HEK293 (cell line): ENCODE results near the gene EIF4B.

ENCODE experiments used
- ELK4 ChIP-seq: IDR thresholded peaks from 2 replicates; pipeline ENCODE4 v1.6.1; 2011; ENCODE audit warnings: mild to moderate bottlenecking, low read depth, low read length, borderline replicate concordance
- KLF8 ChIP-seq: fragments of 450-650 bp; formaldehyde crosslinking; IDR thresholded peaks from 2 replicates; pipeline ENCODE4 v1.5.1; 2016; ENCODE audit warnings: missing biosample characterization, missing genetic modification characterization
- MZF1 ChIP-seq: fragments of 450-650 bp; formaldehyde crosslinking; IDR thresholded peaks from 2 replicates; pipeline ENCODE4 v1.5.1; 2017; ENCODE audit warnings: missing biosample characterization, missing genetic modification characterization, borderline replicate concordance
- SCRT2 ChIP-seq: fragments of 450-650 bp; formaldehyde crosslinking; IDR thresholded peaks from 2 replicates; pipeline ENCODE4 v1.5.1; 2016; ENCODE audit warnings: missing biosample characterization, missing genetic modification characterization
- SP3 ChIP-seq: fragments of 450-650 bp; formaldehyde crosslinking; IDR thresholded peaks from 2 replicates; pipeline ENCODE4 v1.5.1; 2016; ENCODE audit warnings: missing biosample characterization, missing genetic modification characterization
- ZBTB1 ChIP-seq: fragments of 450-650 bp; formaldehyde crosslinking; IDR thresholded peaks from 2 replicates; pipeline ENCODE4 v1.5.1; 2016; ENCODE audit warnings: missing biosample characterization, missing genetic modification characterization
- ZBTB17 ChIP-seq: fragments of 450-650 bp; formaldehyde crosslinking; IDR thresholded peaks from 2 replicates; pipeline ENCODE4 v1.5.1; 2016; ENCODE audit warnings: missing biosample characterization, missing genetic modification characterization
- ZBTB20 ChIP-seq: fragments of 450-650 bp; formaldehyde crosslinking; IDR thresholded peaks from 2 replicates; pipeline ENCODE4 v1.5.1; 2016; ENCODE audit warnings: missing biosample characterization, missing genetic modification characterization
- ZFP37 ChIP-seq: fragments of 450-650 bp; formaldehyde crosslinking; IDR thresholded peaks from 2 replicates; pipeline ENCODE4 v1.5.1; 2016; ENCODE audit warnings: missing biosample characterization, missing genetic modification characterization
- ZNF10 ChIP-seq: fragments of 450-650 bp; formaldehyde crosslinking; IDR thresholded peaks from 2 replicates; pipeline ENCODE4 v1.5.1; 2017; ENCODE audit warnings: missing biosample characterization, missing genetic modification characterization
- ZNF112 ChIP-seq: fragments of 450-650 bp; formaldehyde crosslinking; IDR thresholded peaks from 2 replicates; pipeline ENCODE4 v1.5.0; 2017; ENCODE audit warnings: missing biosample characterization, missing genetic modification characterization
- ZNF146 ChIP-seq: fragments of 450-650 bp; formaldehyde crosslinking; IDR thresholded peaks from 2 replicates; pipeline ENCODE4 v1.5.1; 2016; ENCODE audit warnings: missing biosample characterization, missing genetic modification characterization
- ZNF280D ChIP-seq: fragments of 450-650 bp; formaldehyde crosslinking; IDR thresholded peaks from 2 replicates; pipeline ENCODE4 v1.5.1; 2016; ENCODE audit warnings: missing biosample characterization, missing genetic modification characterization
- ZNF324 ChIP-seq: fragments of 450-650 bp; formaldehyde crosslinking; IDR thresholded peaks from 2 replicates; pipeline ENCODE4 v1.5.1; 2016; ENCODE audit warnings: missing biosample characterization, missing genetic modification characterization
- ZNF37A ChIP-seq: fragments of 450-650 bp; IDR thresholded peaks from 2 replicates; pipeline ENCODE4 v1.5.1; 2018; ENCODE audit warnings: missing biosample characterization, missing genetic modification characterization
- ZNF391 ChIP-seq: fragments of 450-650 bp; formaldehyde crosslinking; IDR thresholded peaks from 2 replicates; pipeline ENCODE4 v1.5.1; 2016; ENCODE audit warnings: low read depth, missing biosample characterization, missing genetic modification characterization, borderline replicate concordance
- ZNF416 ChIP-seq: fragments of 450-650 bp; formaldehyde crosslinking; IDR thresholded peaks from 2 replicates; pipeline ENCODE4 v1.5.1; 2016; ENCODE audit warnings: missing biosample characterization, missing genetic modification characterization
- ZNF513 ChIP-seq: fragments of 450-650 bp; IDR thresholded peaks from 2 replicates; pipeline ENCODE4 v1.5.1; 2018; ENCODE audit warnings: missing biosample characterization, missing genetic modification characterization
- ZNF521 ChIP-seq: fragments of 450-650 bp; formaldehyde crosslinking; IDR thresholded peaks from 2 replicates; pipeline ENCODE4 v1.5.1; 2017; ENCODE audit warnings: missing biosample characterization, mild to moderate bottlenecking, missing genetic modification characterization
- ZNF549 ChIP-seq: fragments of 450-650 bp; IDR thresholded peaks from 2 replicates; pipeline ENCODE4 v1.5.1; 2018; ENCODE audit warnings: missing biosample characterization, missing genetic modification characterization, mild to moderate bottlenecking, inconsistent platforms, moderate library complexity
- ZNF76 ChIP-seq: fragments of 450-650 bp; formaldehyde crosslinking; IDR thresholded peaks from 2 replicates; pipeline ENCODE4; 2016; ENCODE audit warnings: low read depth, missing biosample characterization, missing genetic modification characterization, borderline replicate concordance
- TF ChIP-seq, protein P1 (sequence below): sonication (generic); formaldehyde crosslinking; IDR thresholded peaks from 2 replicates; pipeline ENCODE4 v1.8.1; 2022; ENCODE audit warnings: mild to moderate bottlenecking, moderate library complexity, missing genetic modification reagents
- TF ChIP-seq, protein P2 (sequence below): fragments of 450-650 bp; formaldehyde crosslinking; IDR thresholded peaks from 2 replicates; pipeline ENCODE4 v1.5.1; 2017; ENCODE audit warnings: missing biosample characterization, missing genetic modification characterization
- TF ChIP-seq, protein P3 (sequence below): fragments of 450-650 bp; formaldehyde crosslinking; IDR thresholded peaks from 2 replicates; pipeline ENCODE4 v1.5.1; 2016; ENCODE audit warnings: missing biosample characterization, missing genetic modification characterization
- TF ChIP-seq, protein P4 (sequence below): fragments of 450-650 bp; formaldehyde crosslinking; IDR thresholded peaks from 2 replicates; pipeline ENCODE4 v1.5.1; 2016; ENCODE audit warnings: missing biosample characterization, missing genetic modification characterization

Gene EIF4B

GRCh38 chr12:53005986-53006809 lies at the start of gene EIF4B (continued):
- TF ChIP-seq, protein P1, sequence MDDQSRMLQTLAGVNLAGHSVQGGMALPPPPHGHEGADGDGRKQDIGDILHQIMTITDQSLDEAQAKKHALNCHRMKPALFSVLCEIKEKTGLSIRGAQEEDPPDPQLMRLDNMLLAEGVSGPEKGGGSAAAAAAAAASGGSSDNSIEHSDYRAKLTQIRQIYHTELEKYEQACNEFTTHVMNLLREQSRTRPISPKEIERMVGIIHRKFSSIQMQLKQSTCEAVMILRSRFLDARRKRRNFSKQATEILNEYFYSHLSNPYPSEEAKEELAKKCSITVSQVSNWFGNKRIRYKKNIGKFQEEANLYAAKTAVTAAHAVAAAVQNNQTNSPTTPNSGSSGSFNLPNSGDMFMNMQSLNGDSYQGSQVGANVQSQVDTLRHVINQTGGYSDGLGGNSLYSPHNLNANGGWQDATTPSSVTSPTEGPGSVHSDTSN (CRISPR knock-in tag) = peak; percentile 34; the same call in 1 of the 2 replicates
- TF ChIP-seq ZNF549 (tag by site-specific recombination) (no peak), MZF1 (tag by site-specific recombination) (0 out of 2 replicates have a peak, but pooled peaks have one; percentile 40), ZNF37A (tag by site-specific recombination) (no peak), ELK4 (no peak), ZFP37 (tag by site-specific recombination) (no peak), KLF8 (tag by site-specific recombination) (no peak; the same call in none of the 2 replicates), ZNF280D (tag by site-specific recombination) (0 out of 2 replicates have a peak, but pooled peaks have one; percentile 28), ZNF146 (no peak), ZNF10 (tag by site-specific recombination) (peak; percentile 76), ZNF324 (tag by site-specific recombination) (peak; percentile 94), ZNF513 (tag by site-specific recombination) (no peak), ZBTB17 (tag by site-specific recombination) (peak; percentile 93), SCRT2 (no peak), ZNF416 (tag by site-specific recombination) (no peak), ZNF391 (peak; percentile 72; the same call in 1 of the 2 replicates), ZBTB1 (tag by site-specific recombination) (0 out of 2 replicates have a peak, but pooled peaks have one; percentile 5), ZNF521 (no peak), ZNF112 (no peak), ZBTB20 (tag by site-specific recombination) (peak; percentile 47; the same call in 1 of the 2 replicates), ZNF76 (tag by site-specific recombination) (peak; percentile 53), SP3 (tag by site-specific recombination) (peak; percentile 96)
- TF ChIP-seq, protein P2, sequence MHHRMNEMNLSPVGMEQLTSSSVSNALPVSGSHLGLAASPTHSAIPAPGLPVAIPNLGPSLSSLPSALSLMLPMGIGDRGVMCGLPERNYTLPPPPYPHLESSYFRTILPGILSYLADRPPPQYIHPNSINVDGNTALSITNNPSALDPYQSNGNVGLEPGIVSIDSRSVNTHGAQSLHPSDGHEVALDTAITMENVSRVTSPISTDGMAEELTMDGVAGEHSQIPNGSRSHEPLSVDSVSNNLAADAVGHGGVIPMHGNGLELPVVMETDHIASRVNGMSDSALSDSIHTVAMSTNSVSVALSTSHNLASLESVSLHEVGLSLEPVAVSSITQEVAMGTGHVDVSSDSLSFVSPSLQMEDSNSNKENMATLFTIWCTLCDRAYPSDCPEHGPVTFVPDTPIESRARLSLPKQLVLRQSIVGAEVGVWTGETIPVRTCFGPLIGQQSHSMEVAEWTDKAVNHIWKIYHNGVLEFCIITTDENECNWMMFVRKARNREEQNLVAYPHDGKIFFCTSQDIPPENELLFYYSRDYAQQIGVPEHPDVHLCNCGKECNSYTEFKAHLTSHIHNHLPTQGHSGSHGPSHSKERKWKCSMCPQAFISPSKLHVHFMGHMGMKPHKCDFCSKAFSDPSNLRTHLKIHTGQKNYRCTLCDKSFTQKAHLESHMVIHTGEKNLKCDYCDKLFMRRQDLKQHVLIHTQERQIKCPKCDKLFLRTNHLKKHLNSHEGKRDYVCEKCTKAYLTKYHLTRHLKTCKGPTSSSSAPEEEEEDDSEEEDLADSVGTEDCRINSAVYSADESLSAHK (tag by site-specific recombination) = peak; percentile 40; the same call in 1 of the 2 replicates
- TF ChIP-seq, protein P3, sequence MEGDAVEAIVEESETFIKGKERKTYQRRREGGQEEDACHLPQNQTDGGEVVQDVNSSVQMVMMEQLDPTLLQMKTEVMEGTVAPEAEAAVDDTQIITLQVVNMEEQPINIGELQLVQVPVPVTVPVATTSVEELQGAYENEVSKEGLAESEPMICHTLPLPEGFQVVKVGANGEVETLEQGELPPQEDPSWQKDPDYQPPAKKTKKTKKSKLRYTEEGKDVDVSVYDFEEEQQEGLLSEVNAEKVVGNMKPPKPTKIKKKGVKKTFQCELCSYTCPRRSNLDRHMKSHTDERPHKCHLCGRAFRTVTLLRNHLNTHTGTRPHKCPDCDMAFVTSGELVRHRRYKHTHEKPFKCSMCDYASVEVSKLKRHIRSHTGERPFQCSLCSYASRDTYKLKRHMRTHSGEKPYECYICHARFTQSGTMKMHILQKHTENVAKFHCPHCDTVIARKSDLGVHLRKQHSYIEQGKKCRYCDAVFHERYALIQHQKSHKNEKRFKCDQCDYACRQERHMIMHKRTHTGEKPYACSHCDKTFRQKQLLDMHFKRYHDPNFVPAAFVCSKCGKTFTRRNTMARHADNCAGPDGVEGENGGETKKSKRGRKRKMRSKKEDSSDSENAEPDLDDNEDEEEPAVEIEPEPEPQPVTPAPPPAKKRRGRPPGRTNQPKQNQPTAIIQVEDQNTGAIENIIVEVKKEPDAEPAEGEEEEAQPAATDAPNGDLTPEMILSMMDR = no peak; the same call in 1 of the 2 replicates
- TF ChIP-seq, protein P4, sequence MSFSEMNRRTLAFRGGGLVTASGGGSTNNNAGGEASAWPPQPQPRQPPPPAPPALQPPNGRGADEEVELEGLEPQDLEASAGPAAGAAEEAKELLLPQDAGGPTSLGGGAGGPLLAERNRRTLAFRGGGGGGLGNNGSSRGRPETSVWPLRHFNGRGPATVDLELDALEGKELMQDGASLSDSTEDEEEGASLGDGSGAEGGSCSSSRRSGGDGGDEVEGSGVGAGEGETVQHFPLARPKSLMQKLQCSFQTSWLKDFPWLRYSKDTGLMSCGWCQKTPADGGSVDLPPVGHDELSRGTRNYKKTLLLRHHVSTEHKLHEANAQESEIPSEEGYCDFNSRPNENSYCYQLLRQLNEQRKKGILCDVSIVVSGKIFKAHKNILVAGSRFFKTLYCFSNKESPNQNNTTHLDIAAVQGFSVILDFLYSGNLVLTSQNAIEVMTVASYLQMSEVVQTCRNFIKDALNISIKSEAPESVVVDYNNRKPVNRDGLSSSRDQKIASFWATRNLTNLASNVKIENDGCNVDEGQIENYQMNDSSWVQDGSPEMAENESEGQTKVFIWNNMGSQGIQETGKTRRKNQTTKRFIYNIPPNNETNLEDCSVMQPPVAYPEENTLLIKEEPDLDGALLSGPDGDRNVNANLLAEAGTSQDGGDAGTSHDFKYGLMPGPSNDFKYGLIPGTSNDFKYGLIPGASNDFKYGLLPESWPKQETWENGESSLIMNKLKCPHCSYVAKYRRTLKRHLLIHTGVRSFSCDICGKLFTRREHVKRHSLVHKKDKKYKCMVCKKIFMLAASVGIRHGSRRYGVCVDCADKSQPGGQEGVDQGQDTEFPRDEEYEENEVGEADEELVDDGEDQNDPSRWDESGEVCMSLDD (tag by site-specific recombination) = no peak; the same call in 1 of the 2 replicates
